Measurements from ENCODE around the gene TMEM42. TPM values are rescaled to one million over a fixed set of nuclear protein-coding genes. Genes with fewer than 3 reads are reported as not detected.
A peak's percentile ranks its signal among the peaks of the same experiment; 100 is the strongest.

TMEM42 gene
- total and polyA plus RNA-seq, 2 of the 13 experiments (the other 11 are each of a cell fraction or from before 2014, with no cell fraction given): 5.5 to 24.5 TPM

DNA sequence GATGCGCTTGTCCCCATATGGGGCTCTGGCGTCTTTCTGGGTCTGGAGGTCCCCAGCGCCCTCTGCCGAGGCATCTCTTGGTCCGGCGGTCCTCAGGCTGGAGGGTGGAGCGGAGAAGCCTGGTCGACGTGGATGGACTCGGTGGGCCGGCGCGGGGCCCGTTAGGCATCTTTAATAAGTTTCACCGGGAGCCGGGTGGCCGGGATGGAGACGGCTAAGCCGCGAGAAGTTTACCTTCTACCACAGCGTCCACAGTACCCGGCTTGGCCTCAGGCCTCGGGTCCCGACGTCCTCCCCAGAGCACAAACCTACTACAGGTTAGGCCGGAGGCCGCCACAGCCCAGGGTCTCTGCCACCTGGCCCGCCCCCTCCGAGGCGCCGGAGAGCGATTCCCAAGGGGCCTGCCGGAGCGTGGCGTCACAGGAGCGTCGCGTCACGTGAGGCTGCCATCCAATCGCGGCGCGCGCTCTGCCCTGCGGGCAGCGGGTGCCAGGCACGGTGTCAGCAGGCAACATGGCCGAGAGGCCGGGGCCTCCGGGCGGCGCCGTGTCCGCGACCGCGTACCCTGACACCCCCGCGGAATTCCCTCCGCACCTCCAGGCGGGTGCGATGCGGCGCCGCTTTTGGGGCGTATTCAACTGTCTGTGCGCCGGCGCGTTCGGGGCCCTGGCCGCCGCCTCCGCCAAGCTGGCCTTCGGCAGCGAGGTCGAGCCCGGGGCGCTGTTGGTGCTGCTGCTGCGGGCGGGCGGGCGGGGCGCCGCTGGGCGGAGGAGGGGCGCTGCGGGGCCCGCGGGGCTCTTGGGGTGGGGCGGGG lies at the start of gene TMEM42 (continued):
- TF ChIP-seq ZFP90 (CRISPR knock-in tag; IDR thresholded peaks at IDR 0.05; ENCODE audit: borderline replicate concordance): 0 out of 2 replicates have a peak, but pooled peaks have one; percentile 35
- TF ChIP-seq ZNF367 (CRISPR knock-in tag; IDR thresholded peaks at IDR 0.05; ENCODE audit: borderline replicate concordance): peak; percentile 19; the same call in 1 of the 2 replicates
- TF ChIP-seq, protein P1, sequence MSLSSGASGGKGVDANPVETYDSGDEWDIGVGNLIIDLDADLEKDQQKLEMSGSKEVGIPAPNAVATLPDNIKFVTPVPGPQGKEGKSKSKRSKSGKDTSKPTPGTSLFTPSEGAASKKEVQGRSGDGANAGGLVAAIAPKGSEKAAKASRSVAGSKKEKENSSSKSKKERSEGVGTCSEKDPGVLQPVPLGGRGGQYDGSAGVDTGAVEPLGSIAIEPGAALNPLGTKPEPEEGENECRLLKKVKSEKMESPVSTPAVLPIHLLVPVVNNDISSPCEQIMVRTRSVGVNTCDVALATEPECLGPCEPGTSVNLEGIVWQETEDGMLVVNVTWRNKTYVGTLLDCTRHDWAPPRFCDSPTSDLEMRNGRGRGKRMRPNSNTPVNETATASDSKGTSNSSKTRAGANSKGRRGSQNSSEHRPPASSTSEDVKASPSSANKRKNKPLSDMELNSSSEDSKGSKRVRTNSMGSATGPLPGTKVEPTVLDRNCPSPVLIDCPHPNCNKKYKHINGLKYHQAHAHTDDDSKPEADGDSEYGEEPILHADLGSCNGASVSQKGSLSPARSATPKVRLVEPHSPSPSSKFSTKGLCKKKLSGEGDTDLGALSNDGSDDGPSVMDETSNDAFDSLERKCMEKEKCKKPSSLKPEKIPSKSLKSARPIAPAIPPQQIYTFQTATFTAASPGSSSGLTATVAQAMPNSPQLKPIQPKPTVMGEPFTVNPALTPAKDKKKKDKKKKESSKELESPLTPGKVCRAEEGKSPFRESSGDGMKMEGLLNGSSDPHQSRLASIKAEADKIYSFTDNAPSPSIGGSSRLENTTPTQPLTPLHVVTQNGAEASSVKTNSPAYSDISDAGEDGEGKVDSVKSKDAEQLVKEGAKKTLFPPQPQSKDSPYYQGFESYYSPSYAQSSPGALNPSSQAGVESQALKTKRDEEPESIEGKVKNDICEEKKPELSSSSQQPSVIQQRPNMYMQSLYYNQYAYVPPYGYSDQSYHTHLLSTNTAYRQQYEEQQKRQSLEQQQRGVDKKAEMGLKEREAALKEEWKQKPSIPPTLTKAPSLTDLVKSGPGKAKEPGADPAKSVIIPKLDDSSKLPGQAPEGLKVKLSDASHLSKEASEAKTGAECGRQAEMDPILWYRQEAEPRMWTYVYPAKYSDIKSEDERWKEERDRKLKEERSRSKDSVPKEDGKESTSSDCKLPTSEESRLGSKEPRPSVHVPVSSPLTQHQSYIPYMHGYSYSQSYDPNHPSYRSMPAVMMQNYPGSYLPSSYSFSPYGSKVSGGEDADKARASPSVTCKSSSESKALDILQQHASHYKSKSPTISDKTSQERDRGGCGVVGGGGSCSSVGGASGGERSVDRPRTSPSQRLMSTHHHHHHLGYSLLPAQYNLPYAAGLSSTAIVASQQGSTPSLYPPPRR (CRISPR knock-in tag; IDR thresholded peaks at IDR 0.05; ENCODE audit: borderline replicate concordance): 0 out of 2 replicates have a peak, but pooled peaks have one; percentile 3
- peak; percentile 95 for TF ChIP-seq HOXA3 (CRISPR knock-in tag; IDR thresholded peaks at IDR 0.05)
- TF ChIP-seq JUNB (CRISPR knock-in tag; IDR thresholded peaks at IDR 0.05; ENCODE audit: borderline replicate concordance): no peak
- no peak; the same call in 1 of the 2 replicates for TF ChIP-seq ZNF674 (CRISPR knock-in tag; IDR thresholded peaks at IDR 0.05; ENCODE audit: low read depth)
- TF ChIP-seq ZNF629 (CRISPR knock-in tag; conservative IDR thresholded peaks at IDR 0.05): no peak
- TF ChIP-seq, protein P2, sequence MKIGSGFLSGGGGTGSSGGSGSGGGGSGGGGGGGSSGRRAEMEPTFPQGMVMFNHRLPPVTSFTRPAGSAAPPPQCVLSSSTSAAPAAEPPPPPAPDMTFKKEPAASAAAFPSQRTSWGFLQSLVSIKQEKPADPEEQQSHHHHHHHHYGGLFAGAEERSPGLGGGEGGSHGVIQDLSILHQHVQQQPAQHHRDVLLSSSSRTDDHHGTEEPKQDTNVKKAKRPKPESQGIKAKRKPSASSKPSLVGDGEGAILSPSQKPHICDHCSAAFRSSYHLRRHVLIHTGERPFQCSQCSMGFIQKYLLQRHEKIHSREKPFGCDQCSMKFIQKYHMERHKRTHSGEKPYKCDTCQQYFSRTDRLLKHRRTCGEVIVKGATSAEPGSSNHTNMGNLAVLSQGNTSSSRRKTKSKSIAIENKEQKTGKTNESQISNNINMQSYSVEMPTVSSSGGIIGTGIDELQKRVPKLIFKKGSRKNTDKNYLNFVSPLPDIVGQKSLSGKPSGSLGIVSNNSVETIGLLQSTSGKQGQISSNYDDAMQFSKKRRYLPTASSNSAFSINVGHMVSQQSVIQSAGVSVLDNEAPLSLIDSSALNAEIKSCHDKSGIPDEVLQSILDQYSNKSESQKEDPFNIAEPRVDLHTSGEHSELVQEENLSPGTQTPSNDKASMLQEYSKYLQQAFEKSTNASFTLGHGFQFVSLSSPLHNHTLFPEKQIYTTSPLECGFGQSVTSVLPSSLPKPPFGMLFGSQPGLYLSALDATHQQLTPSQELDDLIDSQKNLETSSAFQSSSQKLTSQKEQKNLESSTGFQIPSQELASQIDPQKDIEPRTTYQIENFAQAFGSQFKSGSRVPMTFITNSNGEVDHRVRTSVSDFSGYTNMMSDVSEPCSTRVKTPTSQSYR (CRISPR knock-in tag; IDR thresholded peaks at IDR 0.05; ENCODE audit: borderline replicate concordance): no peak; the same call in 1 of the 2 replicates
- TF ChIP-seq ZNF792 (CRISPR knock-in tag; IDR thresholded peaks at IDR 0.05): 0 out of 2 replicates have a peak, but pooled peaks have one; percentile 25
- TF ChIP-seq, protein P3, sequence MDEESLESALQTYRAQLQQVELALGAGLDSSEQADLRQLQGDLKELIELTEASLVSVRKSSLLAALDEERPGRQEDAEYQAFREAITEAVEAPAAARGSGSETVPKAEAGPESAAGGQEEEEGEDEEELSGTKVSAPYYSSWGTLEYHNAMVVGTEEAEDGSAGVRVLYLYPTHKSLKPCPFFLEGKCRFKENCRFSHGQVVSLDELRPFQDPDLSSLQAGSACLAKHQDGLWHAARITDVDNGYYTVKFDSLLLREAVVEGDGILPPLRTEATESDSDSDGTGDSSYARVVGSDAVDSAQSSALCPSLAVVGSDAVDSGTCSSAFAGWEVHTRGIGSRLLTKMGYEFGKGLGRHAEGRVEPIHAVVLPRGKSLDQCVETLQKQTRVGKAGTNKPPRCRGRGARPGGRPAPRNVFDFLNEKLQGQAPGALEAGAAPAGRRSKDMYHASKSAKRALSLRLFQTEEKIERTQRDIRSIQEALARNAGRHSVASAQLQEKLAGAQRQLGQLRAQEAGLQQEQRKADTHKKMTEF (CRISPR knock-in tag; IDR thresholded peaks at IDR 0.05): peak; percentile 85
- no peak for TF ChIP-seq ZNF34 (CRISPR knock-in tag; IDR thresholded peaks at IDR 0.05; ENCODE audit: borderline replicate concordance)
- peak; percentile 22; the same call in 1 of the 2 replicates for TF ChIP-seq KLF12 (CRISPR knock-in tag; IDR thresholded peaks at IDR 0.05; ENCODE audit: borderline replicate concordance)
- TF ChIP-seq PHF8 (CRISPR knock-in tag; IDR thresholded peaks at IDR 0.05): peak; percentile 93
- no peak for TF ChIP-seq SMC3 (IDR thresholded peaks at IDR 0.05; ENCODE audit: low read length)
- TF ChIP-seq TARDBP (CRISPR knock-in tag; IDR thresholded peaks at IDR 0.05): no peak
- TF ChIP-seq SMYD3 (CRISPR knock-in tag; IDR thresholded peaks at IDR 0.05): no peak
- peak; percentile 33; the same call in 1 of the 2 replicates for TF ChIP-seq ZNF138 (CRISPR knock-in tag; IDR thresholded peaks at IDR 0.05; ENCODE audit: low read depth)
- TF ChIP-seq PRMT3 (CRISPR knock-in tag; IDR thresholded peaks at IDR 0.05; ENCODE audit: borderline replicate concordance, low read depth): no peak
- TF ChIP-seq GATAD2A (CRISPR knock-in tag; IDR thresholded peaks at IDR 0.05): 0 out of 2 replicates have a peak, but pooled peaks have one; percentile 33
- no peak for TF ChIP-seq ZNF20 (CRISPR knock-in tag; IDR thresholded peaks at IDR 0.05)
- TF ChIP-seq NFIC (IDR thresholded peaks at IDR 0.05; ENCODE audit: low read length): no peak
